Measurements from ENCODE around the gene XBP1. TPM values are rescaled to one million over a fixed set of nuclear protein-coding genes. Genes with fewer than 3 reads are reported as not detected.
"Not testable (repeated sequence)": the region's sequence is repeated elsewhere in the genome, so short reads cannot be mapped to it uniquely, and the experiment has no call there.

Gene XBP1
- total RNA-seq, 2 donors from 2014 or later: 176 to 282 TPM

DNA sequence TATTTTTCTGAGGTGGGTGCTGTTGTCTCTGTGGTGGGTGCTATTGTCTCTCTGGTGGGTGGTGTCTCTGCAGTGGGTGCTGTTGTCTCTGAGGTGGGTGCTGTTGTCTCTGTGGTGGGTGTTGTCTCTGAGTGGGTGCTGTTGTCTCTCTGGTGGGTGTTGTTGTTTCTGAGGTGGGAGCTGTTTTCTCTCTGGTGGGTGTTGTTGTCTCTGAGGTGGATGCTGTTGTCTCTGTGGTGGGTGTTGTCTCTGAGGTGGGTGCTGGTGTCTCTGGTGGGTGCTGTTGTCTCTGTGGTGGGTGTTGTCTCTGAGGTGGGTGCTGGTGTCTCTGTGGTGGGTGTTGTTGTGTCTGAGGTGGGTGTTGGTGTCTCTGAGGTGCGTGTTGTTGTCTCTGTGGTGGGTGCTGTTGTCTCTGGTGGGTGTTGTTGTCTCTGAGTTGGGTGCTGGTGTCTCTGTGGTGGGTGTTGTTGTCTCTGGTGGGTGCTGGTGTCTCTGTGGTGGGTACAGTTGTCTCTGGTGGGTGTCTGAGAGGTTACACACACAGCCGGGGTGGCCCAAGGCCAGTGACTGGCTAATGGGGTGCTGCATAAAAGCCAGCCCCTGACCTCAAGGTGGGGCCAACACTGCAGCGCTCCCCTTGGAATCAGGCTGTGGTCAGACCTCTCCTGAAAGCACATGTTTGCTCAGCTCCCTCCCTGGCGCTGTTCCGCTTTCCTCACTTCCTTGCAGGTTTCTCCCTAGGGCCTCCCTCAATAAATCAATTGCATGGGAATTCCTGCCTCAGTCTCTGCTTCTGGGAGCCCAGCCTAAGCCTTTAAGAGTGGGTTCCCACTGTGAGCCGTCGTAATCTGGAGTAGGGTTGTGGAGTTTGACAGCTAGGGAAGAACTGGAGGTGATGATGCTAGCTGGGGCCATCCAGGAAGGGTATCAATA lies 31.0 kb upstream of the XBP1 start:
- DNase-seq (ENCODE audit: low spot score): no peak
- Histone ChIP-seq H3K27ac (no peak overlapping the region), H3K9me3 (no peaks in the 10 kb centered on the region), H3K4me3 (no peak overlapping the region), H3K4me1 (ENCODE audit: control insufficient read depth in 1 of 2, low read depth in 2 of 2) (no peaks in the 10 kb centered on the region), H3K36me3 (no peaks in the 10 kb centered on the region), H3K27me3 (replicated peaks; ENCODE audit: insufficient read depth) (no peaks in the 10 kb centered on the region)
- TF ChIP-seq, protein P1, sequence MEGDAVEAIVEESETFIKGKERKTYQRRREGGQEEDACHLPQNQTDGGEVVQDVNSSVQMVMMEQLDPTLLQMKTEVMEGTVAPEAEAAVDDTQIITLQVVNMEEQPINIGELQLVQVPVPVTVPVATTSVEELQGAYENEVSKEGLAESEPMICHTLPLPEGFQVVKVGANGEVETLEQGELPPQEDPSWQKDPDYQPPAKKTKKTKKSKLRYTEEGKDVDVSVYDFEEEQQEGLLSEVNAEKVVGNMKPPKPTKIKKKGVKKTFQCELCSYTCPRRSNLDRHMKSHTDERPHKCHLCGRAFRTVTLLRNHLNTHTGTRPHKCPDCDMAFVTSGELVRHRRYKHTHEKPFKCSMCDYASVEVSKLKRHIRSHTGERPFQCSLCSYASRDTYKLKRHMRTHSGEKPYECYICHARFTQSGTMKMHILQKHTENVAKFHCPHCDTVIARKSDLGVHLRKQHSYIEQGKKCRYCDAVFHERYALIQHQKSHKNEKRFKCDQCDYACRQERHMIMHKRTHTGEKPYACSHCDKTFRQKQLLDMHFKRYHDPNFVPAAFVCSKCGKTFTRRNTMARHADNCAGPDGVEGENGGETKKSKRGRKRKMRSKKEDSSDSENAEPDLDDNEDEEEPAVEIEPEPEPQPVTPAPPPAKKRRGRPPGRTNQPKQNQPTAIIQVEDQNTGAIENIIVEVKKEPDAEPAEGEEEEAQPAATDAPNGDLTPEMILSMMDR (IDR thresholded peaks at IDR 0.05): no peak
- no peak for ATAC-seq (ENCODE audit: insufficient number of reproducible peaks, low FRiP score, low read depth)

DNA sequence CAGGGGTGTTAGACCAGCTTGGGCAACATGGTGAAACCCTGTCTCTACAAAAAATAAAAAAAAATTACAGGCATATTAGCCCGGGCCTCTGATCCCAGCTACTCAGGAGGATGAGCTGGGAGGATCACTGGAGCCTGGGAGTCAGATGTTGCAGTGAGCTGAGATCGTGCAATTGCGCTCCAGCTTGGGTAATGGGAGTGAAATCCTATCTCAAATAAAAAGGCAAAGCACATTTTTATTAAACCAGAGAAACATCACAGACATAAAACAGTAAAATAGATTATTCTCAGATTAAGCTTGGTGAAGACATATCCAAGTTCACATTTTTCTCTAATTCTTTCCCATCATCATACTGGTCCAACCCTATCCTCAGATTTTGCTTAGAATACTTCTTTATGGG lies 30.1 kb upstream of the XBP1 start:
- TF ChIP-seq, protein P1 (IDR thresholded peaks at IDR 0.05): no peak
- DNase-seq (ENCODE audit: low spot score): no peak
- no peak overlapping the region for H3K27ac ChIP-seq

DNA sequence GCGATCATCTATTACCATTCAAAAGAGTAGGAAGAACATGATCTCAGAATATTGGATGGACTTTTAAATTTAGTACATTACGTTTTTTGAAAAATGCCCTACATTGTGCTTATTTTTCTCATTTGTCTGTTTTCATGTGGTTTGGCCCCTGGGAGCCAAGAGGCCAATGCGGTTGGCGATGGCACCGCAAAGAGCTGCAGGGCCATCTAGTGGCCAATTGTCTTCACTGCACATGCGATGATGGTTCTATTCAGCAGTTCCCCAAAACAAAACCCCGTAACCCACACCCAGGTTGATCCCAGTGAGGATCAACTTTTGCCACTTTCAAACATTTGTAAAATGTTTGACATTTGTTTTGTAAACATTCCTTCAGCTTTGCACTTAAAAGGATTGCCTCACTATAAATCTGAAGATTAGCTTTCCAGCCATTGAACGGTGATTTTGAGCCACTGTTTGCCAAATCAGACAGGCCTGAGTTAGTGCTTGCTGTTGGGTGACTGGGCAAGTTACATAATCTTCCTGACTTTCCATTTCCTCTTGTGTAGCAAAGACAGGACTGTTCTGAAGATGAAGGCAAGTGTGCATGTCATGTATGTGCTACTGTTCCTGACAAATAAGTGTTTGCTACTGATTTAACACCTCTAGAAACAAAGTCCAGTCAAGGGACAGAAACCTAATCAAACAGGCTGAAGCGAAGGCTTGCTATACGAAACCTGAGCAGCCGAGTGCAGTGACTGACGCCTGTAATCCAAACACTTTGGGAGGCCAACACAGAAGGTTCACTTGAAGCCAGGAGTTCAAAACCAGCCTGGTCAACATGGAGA lies 29.2 kb upstream of the XBP1 start:
- H3K4me3 ChIP-seq: no peak overlapping the region
- no peak for DNase-seq (ENCODE audit: low spot score)
- no peaks in the 10 kb centered on the region for H3K9me3 ChIP-seq
- H3K27ac ChIP-seq: no peak overlapping the region
- H3K4me1 ChIP-seq (ENCODE audit: control insufficient read depth in 1 of 2, low read depth in 2 of 2): no peaks in the 10 kb centered on the region
- no peaks in the 10 kb centered on the region for H3K27me3 ChIP-seq (replicated peaks; ENCODE audit: insufficient read depth)
- peak; percentile 60 for ATAC-seq (ENCODE audit: insufficient number of reproducible peaks, low FRiP score, low read depth)
- TF ChIP-seq, protein P1 (IDR thresholded peaks at IDR 0.05): peak; percentile 96
- no peaks in the 10 kb centered on the region for H3K36me3 ChIP-seq

More for the DNA sequence above, 30.1 kb upstream of the XBP1 start:
- no peak overlapping the region for H3K4me3 ChIP-seq
- H3K9me3 ChIP-seq: no peaks in the 10 kb centered on the region
- H3K27me3 ChIP-seq (replicated peaks; ENCODE audit: insufficient read depth): no peaks in the 10 kb centered on the region
- no peak for ATAC-seq (ENCODE audit: insufficient number of reproducible peaks, low FRiP score, low read depth)
- H3K36me3 ChIP-seq: no peaks in the 10 kb centered on the region
- no peaks in the 10 kb centered on the region for H3K4me1 ChIP-seq (ENCODE audit: control insufficient read depth in 1 of 2, low read depth in 2 of 2)

DNA sequence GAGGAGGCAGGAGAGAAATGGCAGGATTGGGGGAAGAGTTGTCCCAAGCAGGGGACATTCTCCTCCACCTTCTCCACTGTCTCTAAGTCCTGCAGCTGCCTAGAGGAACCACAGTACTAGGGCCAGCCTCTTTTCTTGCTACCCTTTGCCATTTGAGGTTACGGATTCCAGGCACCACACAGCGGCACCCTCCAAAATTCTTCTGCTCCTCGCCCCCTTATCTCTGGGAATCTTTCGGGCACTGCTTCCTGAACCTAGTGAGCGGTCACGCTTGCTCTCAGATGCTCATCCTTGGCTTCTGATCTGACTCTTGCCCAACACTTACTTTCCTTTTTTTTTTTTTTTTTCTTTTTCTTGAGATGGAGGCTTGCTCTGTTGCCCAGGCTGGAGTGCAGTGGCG lies 26.6 kb upstream of the XBP1 start:
- no peak for ATAC-seq (ENCODE audit: insufficient number of reproducible peaks, low FRiP score, low read depth)
- Histone ChIP-seq H3K27ac (no peak overlapping the region), H3K9me3 (no peaks in the 10 kb centered on the region), H3K4me3 (no peak overlapping the region), H3K27me3 (replicated peaks; ENCODE audit: insufficient read depth) (no peaks in the 10 kb centered on the region), H3K4me1 (ENCODE audit: control insufficient read depth in 1 of 2, low read depth in 2 of 2) (no peaks in the 10 kb centered on the region), H3K36me3 (no peaks in the 10 kb centered on the region)
- TF ChIP-seq, protein P1 (IDR thresholded peaks at IDR 0.05): no peak
- no peak for DNase-seq (ENCODE audit: low spot score)

DNA sequence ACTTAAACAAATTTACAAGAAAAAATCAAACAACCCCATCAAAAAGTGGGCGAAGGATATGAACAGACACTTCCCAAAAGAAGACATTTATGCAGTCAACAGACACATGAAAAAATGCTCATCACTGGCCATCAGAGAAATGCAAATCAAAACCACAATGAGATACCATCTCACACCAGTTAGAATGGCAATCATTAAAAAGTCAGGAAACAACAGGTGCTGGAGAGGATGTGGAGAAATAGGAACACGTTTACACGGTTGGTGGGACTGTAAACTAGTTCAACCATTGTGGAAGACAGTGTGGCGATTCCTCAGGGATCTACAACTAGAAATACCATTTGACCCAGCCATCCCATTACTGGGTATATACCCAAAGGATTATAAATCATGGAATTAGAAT lies 26.1 kb upstream of the XBP1 start:
- H3K9me3 ChIP-seq; H3K36me3 ChIP-seq; H3K4me3 ChIP-seq; ATAC-seq (ENCODE audit: insufficient number of reproducible peaks, low FRiP score, low read depth); H3K4me1 ChIP-seq (ENCODE audit: control insufficient read depth in 1 of 2, low read depth in 2 of 2); H3K27ac ChIP-seq; H3K27me3 ChIP-seq (replicated peaks; ENCODE audit: insufficient read depth); DNase-seq (ENCODE audit: low spot score): not testable (repeated sequence)

DNA sequence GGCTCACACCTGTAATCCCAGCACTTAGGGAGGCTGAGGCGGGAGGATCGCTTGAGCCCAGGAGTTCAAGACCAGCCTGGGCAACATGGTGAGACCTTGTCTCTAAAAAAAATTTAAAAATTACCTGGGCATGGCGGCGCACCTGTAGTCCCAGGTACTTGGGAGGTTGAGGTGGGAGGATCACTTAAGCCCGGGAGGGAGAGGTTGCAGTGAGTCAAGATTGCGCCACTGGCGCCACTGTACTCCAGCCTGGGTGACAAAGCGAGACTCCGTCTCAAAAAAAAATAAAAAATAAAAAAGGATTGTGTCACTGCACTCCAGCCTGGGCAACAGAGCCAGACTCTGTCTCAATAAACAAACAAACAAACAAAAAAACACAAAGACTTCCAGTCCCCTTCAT lies 24.1 kb upstream of the XBP1 start:
- not testable (repeated sequence) for H3K9me3 ChIP-seq; ATAC-seq (ENCODE audit: insufficient number of reproducible peaks, low FRiP score, low read depth); H3K36me3 ChIP-seq; H3K27me3 ChIP-seq (replicated peaks; ENCODE audit: insufficient read depth); H3K27ac ChIP-seq; H3K4me1 ChIP-seq (ENCODE audit: control insufficient read depth in 1 of 2, low read depth in 2 of 2); DNase-seq (ENCODE audit: low spot score); H3K4me3 ChIP-seq

Data from thoracic aorta (tissue), 2 donors.